Activated CD4-positive, alpha-beta T cell treated with anti-CD3 and anti-CD28 coated beads, Interleukin-10, Interleukin-2, amounts not matched to agents 100 ng/mL and 50 ng/mL, durations not matched to agents 16 hours and 8 hours (primary cell): ENCODE data around the gene LRRC7.
"Not testable (repeated sequence)": the region's sequence is repeated elsewhere in the genome, so short reads cannot be mapped to it uniquely, and the experiment has no call there.

Experiments
- DNase-seq: peaks from one replicate; pipeline ENCODE4 v3.0.0-alpha.2; 2020

The LRRC7 gene

DNA sequence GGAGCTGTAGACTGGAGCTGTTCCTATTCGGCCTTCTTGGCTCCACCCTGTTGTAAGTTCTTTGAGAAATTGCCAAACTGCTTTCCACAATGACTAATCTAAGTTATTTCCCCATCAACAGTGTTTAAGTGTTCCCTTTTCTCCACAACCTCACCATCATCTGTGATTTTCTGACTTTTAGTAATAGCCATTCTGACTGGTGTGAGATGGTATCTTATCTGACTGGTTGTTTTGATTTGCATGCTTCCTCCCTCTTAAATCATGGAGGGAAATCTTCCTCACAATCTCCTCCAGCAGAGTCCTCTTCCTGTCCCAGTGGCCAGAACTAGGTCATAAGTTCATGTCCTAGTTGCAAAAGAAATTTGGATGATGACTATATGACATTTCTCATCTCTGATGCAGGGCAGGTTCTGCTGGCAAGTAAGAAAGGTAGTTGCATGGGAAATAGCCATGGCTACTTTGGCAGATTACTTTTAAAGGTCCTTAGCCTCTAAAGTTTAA lies 343.6 kb downstream of the LRRC7 start:
- DNase-seq, result no peak

DNA sequence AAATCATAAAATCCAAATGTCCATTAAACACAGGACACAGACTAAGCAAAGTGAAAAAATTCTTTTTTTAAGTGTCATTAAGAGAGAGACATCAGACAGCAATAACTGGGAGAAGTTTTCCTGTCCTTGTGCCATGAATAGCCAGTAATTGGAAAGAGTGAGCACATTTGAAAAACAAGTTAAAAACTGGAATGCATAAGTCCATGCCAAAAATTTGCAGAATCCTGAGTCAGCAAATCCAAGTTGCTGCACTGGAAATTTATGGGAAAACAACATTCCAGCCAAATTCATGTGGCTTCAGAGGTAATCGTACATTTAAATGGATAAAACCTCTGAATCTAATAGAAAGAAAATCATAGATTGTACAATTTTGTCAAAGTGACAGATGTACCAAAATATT lies 346.3 kb downstream of the LRRC7 start:
- no peak for DNase-seq

DNA sequence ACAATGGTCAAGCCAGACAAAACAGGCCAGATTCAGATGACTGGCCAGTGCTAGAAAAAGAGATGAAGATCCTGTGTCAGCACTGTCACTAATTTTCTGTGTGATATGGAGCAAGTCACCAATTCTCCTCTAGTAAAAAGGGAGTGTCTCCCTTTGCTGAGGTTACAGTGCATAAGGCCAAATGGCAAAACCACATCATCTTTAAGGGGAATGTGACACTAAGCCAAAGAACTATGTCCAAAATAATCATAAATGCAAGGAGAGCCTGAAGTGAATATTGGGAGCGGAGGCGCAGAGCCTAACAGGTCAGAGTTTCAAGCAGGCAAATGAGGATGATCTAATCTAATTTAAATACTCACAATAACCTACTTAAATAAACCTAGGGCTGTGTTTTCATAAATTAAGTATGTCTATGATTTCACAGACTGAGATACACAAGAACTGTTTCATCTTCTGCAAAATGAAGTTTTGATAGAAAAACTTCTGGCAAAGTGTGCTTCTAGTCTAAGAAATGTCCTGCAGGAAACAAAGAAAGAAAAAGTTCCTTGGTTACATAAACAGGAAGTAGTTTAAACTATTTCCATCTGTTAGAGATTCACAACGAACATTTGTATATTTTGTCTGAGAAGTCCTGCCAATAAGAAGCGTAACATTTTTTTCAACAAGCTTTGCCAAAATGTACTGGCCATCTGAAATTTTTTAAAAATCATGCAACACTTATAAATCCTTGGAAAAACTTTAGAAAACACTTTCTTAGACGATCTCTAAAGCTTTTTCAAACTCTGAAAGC lies 347.4 kb downstream of the LRRC7 start:
- DNase-seq, result no peak

DNA sequence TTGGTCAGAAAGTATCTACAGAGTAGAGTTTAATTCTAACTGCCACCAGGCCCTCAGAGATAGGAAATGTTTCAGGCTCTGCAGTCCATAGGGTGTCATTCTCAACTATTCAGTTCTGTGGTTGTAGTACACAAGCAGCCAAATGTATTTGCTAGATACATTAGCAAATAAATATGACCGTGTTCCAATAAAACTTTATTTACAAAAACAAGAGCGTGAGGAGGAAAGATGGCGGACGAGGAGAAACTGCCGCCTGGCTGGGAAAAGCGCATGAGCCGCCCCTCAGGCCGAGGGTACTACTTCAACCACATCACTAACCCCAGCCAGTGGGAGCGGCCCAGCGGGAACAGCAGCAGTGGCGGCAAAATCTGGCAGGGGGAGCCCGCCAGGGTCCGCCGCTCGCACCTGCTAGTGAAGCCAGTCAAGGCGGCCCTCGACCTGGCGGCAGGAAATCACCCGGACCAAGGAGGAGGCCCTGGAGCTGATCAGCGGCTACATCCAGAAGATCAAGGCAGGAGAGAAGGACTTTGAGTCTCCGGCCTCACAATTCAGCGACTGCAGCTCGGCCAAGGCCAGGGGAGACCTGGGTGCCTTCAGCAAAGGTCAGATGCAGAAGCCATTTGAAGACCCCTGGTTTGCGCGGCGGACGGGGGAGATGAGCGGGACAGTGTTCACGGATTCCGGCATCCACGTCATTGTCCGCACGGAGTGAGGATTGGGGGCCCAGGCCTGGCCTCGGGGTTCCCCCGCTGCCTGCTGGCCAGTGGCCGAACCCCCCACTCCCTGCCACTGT lies 351.6 kb downstream of the LRRC7 start:
- DNase-seq, result no peak

DNA sequence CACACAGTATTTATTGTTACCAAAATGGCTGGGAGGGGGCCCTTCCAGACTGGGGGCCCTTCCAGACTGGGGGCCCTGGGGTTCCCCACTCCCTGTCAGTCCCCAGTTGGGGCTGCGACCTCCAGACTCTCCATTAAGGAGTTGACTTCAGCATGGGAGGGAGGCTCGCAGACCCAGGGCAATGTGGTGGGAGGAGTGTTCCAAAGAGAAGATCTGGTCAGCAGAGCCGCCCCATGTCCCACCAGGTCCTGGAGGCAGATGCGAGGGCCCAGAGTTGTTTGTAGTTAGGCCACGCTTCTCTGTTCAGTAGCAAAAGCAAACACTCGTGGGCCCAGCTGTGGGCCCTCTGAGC lies 352.2 kb downstream of the LRRC7 start:
- DNase-seq, result no peak

DNA sequence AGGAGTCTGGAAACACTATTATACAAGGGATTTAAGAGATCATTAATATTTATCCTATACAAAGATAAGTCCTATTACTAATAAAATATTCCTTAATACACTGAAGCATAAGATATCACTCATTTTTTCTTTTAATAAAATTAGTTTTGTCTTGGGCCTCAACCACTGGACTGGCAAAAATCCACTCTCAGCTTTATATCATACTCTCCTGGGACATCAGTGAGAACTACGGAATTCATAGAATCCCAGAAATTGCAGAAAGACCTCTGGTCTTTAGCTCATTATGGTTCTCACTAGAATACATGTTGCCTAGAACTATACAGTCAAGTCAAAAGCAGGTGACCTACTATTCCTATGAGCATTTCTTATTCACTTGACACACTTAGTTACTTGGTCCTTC lies 352.7 kb downstream of the LRRC7 start:
- DNase-seq, result no peak

DNA sequence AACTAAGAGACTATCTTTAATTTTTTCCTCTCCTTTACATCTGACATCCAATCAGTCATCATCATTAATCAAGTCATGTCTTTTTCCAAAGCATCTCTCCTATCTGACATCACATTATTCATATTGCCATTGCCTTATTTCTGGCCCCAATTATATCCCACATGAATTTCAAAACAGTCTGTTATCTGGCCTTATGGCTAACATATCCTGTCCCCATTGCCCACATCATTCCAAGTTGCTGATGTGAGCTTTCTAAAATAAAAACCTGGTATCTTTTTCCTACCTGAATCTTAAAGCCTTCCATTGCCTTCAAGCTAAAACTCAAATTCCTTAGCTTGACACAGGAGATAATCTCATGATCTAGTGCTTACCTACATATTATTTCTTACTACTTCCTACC lies 353.8 kb downstream of the LRRC7 start:
- no peak for DNase-seq

DNA sequence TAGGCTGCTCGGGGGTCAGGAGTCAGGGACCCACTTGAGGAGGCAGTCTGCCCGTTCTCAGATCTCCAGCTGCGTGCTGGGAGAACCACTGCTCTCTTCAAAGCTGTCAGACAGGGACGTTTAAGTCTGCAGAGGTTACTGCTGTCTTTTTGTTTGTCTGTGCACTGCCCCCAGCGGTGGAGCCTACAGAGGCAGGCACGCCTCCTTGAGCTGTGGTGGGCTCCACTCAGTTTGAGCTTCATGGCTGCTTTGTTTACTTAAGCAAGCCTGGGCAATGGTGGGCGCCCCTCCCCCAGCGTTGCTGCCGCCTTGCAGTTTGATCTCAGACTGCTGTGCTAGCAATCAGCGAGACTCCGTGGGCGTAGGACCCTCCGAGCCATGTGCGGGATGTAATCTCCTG lies 360.5 kb downstream of the LRRC7 start:
- not testable (repeated sequence) for DNase-seq

DNA sequence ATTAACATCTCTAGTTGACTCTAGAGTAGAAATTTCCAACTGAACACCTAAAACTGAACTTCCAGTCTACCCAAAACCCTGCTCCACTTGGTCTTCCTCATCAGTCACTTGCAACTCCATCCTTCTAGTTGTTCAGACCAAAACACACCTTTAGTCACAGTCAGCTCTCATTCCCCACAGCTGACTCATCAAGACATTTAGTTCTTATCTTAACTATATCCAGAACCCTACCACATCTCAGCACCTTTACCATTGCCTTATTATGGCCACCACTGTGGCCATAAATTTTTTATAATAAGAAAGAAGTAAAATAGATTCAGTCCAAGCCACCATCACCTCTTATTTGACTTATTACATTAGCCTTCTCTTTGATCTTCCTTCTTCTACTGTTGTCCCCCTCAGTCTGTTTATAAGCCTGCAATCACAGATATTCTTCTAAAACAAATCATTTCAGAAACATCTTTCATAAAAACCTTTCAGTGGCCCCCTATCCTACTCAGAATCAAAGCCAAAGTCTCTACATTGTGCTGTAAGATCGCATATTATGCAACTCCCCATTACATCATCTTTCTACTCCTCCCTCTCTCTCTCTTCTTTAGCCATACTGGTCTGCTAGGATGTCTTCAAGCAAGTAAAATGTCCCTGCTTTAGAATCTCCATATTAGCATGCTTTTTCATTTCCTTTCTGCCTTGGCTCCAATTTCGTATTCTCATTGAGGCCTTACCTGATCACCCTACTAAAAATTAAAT lies 361.8 kb downstream of the LRRC7 start:
- DNase-seq, result no peak

DNA sequence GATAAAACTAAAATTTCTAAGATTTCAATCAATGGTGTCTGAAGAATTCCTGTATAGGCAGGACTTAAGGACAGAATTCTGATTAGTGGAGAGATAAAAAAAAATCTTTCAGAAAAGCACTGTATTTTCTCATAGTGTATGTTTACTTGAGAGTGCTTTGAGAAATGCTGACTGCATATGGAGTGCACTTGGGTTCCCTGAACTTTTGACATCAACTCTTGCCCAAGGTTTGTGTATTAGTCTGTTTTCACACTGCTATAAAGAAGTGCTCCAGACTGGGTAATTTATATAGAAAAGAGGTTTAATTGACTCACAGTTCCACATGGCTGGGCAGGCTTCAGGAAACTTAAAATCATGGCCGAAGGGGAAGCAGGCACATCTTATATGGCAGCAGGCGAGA lies 362.7 kb downstream of the LRRC7 start:
- no peak for DNase-seq

DNA sequence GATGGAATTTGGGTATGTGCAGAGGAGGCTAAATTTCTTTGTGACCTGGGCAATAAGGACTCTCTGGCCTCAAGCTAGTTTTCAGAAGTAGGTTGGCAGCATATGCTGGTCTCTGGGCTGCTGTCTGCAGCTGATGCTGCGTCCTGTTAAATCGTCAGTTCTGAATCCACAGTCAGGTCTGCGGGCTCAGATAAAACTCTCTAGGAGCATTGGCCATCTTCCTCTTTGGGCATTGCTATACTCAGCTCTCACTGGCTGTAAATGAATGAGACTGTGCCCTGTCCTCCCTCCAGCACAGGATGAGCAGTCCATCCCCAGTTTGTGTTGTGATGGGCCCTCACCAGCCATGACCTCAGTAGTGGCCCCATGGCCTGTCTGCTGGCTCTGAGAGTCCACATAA lies 365.0 kb downstream of the LRRC7 start:
- DNase-seq, result no peak

DNA sequence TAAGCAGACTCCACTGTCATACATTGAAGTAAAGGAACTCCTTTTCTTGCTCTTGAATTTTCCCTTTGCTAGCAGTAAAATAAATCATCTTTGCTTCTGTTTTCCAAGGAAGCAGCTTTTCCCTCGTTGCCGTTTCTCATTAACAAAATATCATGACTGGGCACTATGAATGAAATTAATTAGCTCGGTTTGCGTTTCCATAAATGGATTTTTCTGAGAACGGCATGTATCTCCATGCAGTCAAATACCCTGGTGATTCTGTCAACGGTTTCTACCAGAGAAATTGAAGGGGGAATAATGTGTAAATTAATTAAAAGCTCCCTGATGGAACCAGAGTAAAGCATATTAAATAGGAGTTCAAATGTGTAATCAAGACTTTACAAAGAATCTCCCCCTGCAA lies 372.5 kb downstream of the LRRC7 start:
- DNase-seq, result no peak

DNA sequence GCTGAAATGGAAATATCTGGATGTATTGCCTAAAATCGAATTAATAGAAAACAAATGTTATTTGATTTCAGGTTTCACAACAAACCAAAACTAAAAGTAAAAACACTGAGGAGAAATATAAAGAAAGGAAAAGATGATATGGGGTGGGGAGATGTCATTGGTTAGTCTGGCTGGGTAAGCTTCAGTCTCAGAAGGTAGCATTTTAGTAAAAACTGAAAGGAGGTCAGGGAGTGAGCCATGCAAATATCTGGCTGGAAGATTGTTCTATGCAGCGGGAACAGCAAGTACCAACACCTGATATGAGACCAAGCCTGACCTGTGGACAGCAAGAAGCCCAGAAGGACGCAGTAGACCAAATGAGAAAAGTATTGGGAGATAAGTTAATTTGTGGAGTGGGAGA lies 373.1 kb downstream of the LRRC7 start:
- DNase-seq, result no peak

DNA sequence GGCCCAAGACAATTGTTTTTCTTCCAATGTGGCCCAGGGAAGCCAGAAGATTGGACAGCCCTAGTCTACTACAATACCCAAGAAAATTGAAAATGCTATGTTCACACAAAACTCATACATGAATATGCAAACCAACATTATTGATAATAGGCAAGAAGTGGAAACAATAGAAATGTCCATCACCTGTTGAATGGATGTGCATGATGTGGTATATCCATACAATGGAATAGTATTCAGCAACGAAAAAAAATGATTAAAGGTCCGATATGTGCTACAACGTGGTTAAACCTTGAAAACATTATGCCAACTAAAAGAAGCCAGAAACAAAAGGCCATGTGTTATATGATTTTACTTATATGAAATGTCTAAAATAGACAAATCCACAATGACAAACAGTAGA lies 375.3 kb downstream of the LRRC7 start:
- no peak for DNase-seq

DNA sequence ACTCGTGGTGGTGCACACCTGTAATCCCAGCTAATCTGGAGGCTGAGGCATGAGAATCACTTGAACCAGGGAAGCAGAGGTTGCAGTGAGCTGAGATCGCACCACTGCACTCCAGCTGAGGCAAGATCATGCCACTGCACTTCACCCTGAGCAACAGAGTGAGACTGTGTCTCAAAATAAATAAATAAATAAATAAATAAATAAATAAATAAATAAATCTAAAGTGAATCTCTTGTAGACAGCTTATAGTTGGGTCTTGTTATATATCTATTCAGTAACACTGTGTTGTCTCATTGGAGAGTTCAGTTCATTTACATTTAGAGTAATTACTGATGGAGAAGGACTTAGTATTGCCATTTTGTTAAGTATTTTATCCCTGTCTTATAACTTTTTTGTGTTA lies 379.2 kb downstream of the LRRC7 start:
- DNase-seq, result no peak

DNA sequence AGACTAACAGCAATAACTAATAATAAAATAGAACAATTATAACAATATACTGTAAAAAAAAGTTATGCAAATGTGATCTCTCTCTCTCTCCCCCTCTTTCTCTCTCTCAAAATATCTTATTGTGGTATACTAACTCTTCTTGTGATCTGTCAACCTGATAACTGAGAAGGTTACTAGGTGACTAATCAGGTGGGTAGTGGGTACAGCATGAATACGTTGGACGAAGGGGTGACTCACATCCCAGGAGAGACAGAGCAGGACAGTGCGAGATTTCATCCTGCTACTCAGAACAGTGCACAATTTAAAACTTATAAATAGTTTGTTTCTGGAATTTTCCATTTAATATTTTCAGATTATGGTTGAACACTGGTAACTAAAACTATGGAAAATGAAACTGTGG lies 380.1 kb downstream of the LRRC7 start:
- DNase-seq, result no peak

DNA sequence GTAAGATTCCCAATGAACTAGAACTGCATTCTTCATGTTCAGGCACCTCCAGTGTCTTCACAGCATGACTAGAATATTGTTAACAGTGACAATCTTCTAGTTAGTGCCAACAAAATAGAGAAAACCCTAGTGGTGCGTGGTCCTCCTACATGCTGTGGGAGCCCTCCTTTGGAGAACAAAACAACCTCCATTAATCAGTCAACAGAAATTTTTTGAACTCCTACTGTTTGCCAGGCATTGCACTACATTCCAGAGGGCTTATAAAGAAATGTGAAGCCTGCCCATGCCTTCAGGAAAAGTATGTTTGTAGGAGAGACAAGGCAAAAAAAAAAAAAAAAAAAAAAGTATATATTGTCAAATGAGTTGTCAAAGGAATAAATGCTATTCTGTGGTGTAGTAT lies 385.0 kb downstream of the LRRC7 start:
- no peak for DNase-seq

DNA sequence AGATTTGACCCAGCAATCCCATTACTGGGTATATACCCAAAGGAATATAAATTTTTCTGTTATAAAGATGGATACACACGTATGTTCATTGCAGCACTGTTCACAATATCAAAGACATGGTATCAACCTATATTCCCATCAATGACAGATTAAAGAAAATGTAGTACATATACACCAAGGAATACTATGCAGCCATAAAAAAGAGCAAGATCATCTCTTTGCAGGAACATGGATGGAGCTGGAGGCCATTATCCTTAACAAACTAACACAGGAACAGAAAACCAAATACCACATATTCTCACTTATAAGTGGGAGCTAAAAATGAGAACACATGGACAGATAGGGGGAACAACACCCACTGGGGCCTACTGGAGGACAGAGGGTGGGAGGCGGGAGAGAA lies 394.7 kb downstream of the LRRC7 start:
- not testable (repeated sequence) for DNase-seq

DNA sequence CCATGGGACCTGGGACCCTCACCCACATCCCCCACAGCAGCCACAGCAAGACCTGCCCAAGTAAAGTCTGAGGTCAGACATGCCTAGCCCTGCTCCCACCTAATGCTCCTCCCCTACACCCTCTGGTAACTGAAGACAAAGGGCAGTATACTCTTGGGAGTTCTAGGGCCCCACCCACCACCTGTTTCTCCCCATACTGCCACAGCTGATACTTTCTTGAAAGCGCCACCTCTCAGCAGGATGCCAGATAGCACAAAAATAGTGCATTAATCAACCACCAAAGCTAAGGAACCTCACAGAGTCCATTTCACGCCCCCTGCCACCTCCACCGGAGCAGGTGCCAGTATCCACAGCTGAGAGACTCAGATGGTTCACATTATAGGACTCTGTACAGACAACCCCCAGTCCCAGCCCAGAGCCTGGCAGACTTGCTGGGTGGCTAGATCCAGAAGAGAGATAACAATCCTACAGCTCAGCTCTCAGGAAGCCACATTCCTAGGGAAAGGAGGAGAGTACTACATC lies 399.6 kb downstream of the LRRC7 start:
- no peak for DNase-seq

DNA sequence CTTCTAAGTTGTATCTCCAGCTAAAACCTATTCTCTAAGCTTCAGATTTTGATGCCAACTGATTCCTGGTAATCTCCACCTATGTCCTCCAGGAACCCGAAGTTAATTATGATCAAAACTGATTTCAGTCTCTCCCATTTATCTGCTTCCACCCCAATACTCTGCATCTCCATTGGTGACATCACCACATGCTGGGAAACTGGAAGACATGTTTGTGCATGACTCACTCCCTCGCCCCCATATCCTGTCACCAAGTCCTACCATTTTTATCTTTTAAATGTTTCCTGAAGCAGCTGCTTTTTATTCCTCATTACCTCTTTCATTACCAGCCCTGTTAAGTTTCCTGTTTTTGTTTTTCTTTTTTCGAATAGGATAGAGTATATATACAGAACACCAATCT lies 409.2 kb downstream of the LRRC7 start:
- DNase-seq, result no peak

DNA sequence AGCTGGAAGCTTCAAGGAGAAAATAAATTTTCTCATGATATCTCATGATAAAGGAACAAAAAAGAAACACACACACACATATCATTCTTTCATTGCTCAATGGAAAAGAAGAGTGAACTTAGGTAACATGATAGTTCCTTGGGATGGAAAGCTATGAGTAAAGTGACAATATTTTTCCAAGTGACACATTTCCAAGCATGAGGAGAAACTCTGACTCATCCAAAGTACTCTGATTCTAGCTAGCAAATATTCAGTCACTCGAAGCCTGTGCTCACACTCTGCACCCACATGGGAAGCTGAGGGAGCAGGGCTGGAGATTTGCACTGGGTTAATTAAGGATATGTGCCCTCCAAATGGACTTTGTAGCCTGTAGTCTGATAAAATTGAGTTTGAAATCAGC lies 415.3 kb downstream of the LRRC7 start:
- no peak for DNase-seq

DNA sequence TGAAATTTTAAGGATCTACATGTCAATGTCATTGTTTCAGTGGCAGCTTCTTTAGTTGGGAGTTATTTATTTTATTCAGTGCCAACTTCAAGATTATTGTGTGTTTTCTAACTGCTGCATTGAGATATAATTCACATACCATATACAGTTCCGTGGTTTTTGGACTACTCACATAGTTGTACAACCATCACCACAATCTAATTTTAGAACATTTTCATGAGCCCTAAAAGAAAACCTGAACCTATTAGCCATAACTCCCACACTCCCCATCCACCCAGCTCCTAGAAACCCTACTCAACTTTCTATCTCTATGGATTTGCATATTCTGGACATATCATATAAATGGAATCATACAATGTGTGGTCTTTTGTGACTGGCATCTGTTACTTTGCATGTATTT lies 417.7 kb downstream of the LRRC7 start:
- no peak for DNase-seq

DNA sequence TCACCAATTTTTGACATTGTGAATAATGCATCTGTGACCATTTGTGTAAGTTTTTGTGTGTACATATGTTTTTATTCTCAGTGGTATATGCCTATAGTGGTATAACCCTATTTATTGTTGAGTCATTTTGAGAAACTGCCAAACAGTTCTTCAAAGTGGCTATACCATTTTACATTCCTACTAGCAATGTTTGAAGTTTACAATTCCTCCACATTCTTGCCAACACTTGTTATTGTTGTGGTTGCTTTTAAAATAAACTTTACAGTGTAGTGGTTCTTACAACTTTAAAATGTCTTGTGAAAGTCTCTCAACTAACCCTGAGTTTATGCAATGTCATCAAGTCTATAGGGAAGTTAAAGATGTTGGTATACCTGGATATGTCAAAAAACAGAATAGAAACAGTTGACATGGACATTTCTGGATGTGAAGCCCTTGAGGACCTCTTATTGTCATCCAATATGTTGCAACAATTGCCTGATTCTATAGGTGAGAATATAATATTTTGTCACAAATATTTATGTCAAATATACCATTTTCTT lies 418.2 kb downstream of the LRRC7 start:
- DNase-seq, result no peak
